Mucosa of descending colon (tissue), 3 donors: ENCODE measurements around the gene SPATC1L. TPM values are rescaled to one million over a fixed set of nuclear protein-coding genes. Genes with fewer than 3 reads are reported as not detected.

ENCODE experiments used
- ATAC-seq: fragments of 200-7000 bp; cut with Tn5 transposase; one replicate; pipeline ENCODE4 v1.9.1; 2020; ENCODE audit warnings: mild to moderate bottlenecking, moderate library complexity
- DNase-seq, 3 donors: peaks; one replicate each; pipeline ENCODE4 v3.0.0-alpha.2; 2020
- H3K36me3 ChIP-seq: fragments of 200-600 bp; one replicate; pipeline ENCODE4 v1.8.0; 2021; ENCODE audit warnings: low read depth, mild to moderate bottlenecking
- H3K4me1 ChIP-seq: fragments of 200-600 bp; one replicate; pipeline ENCODE4 v1.8.0; 2021; ENCODE audit warnings: low read depth, mild to moderate bottlenecking
- H3K4me3 ChIP-seq: fragments of 200-600 bp; one replicate; pipeline ENCODE4 v1.8.0; 2021; ENCODE audit warnings: mild to moderate bottlenecking
- H3K9me3 ChIP-seq: fragments of 200-600 bp; one replicate; pipeline ENCODE4 v1.8.0; 2021; ENCODE audit warnings: mild to moderate bottlenecking
- intact Hi-C, 2 donors: fragments of 100-400 bp; cut with DNase I in 1 of 2; cut with micrococcal nuclease in 1 of 2; formaldehyde crosslinking; loops; one replicate each; pipeline versions ENCODE4 v1.11.0 to v1.11.1; 2022; cut with DNase I, micrococcal nuclease
- total RNA-seq, 3 donors: library from RNA; stranded (reverse); fragmentation: NEBNext Ultra II Directional in 2 of 3; extraction: Animal tissue kit (Norgen Biotek cat#: 25700) in 2 of 3; gene quantifications; one replicate each; pipeline versions ENCODE4 v1.2.1 to v1.2.4, GENCODE V29; 2021 to 2023
- TF ChIP-seq, protein P1 (sequence below): fragments of 200-600 bp; IDR thresholded peaks from one replicate; pipeline ENCODE4 v1.8.0; 2022; ENCODE audit warnings: antibody characterized with exemption, mild to moderate bottlenecking
- donor health status: DM: no; HTN: no; CAD: no; lungs with moderate emphysema.
- donor health status: DM: no; HTN: no; CAD: no.
- donor health status: DM: no; HTN: yes; CAD: no.

The SPATC1L gene
- total RNA-seq, 3 donors from 2014 or later: 4.6 to 10.9 (median 4.6) TPM

DNA sequence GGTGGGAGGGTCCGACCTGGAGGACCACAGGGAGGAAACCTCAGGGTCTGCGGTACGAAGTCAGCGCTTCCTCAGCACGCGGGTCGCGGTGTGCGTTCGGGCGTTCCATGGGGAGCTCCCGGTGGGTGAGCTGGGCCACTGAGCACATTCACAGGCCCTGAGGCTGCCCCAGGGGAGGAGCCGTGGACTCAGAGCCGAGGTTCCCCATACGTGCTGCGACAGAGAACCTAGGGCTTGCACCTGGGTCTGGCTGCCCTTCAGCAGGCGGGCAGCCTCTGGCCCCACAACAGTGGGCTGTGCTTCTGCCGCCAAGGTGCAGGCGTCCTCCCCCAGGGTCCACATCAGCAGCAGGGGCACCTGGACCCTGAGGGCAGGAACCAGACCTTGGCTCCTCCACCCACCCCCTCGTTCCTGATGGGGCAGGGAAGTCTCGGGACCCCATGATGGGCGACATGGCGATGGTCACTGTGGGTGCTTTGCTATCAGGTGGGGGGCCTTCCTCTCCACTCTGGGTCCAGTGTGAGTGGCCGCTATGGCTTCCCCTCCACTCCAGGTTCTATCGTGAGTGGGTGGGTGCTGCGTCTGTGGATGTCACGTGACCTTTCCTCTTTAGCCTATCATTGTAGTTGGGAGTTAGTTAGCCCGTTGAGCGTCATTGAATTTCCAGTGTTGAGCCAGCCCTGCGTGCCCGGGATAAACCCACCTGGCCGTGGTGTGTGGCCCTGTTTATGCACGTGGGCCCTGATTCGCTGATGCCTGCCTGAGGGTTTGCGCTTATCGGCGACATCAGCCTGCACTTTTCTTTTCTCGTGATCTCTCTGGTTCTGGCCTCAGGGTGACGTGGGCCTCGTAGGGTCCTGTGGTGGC, 56.8 kb downstream of the SPATC1L start:
- DNase-seq: peak in 1 of 3 donors; percentile 45
- Histone ChIP-seq H3K4me1 (no peaks in the 10 kb centered on the region), H3K9me3 (no peaks in the 10 kb centered on the region), H3K36me3 (no peaks in the 10 kb centered on the region), H3K4me3 (no peak overlapping the region)
- no peak for ATAC-seq
- TF ChIP-seq, protein P1, sequence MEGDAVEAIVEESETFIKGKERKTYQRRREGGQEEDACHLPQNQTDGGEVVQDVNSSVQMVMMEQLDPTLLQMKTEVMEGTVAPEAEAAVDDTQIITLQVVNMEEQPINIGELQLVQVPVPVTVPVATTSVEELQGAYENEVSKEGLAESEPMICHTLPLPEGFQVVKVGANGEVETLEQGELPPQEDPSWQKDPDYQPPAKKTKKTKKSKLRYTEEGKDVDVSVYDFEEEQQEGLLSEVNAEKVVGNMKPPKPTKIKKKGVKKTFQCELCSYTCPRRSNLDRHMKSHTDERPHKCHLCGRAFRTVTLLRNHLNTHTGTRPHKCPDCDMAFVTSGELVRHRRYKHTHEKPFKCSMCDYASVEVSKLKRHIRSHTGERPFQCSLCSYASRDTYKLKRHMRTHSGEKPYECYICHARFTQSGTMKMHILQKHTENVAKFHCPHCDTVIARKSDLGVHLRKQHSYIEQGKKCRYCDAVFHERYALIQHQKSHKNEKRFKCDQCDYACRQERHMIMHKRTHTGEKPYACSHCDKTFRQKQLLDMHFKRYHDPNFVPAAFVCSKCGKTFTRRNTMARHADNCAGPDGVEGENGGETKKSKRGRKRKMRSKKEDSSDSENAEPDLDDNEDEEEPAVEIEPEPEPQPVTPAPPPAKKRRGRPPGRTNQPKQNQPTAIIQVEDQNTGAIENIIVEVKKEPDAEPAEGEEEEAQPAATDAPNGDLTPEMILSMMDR: no peak
- intact Hi-C loops: no loop called here

DNA sequence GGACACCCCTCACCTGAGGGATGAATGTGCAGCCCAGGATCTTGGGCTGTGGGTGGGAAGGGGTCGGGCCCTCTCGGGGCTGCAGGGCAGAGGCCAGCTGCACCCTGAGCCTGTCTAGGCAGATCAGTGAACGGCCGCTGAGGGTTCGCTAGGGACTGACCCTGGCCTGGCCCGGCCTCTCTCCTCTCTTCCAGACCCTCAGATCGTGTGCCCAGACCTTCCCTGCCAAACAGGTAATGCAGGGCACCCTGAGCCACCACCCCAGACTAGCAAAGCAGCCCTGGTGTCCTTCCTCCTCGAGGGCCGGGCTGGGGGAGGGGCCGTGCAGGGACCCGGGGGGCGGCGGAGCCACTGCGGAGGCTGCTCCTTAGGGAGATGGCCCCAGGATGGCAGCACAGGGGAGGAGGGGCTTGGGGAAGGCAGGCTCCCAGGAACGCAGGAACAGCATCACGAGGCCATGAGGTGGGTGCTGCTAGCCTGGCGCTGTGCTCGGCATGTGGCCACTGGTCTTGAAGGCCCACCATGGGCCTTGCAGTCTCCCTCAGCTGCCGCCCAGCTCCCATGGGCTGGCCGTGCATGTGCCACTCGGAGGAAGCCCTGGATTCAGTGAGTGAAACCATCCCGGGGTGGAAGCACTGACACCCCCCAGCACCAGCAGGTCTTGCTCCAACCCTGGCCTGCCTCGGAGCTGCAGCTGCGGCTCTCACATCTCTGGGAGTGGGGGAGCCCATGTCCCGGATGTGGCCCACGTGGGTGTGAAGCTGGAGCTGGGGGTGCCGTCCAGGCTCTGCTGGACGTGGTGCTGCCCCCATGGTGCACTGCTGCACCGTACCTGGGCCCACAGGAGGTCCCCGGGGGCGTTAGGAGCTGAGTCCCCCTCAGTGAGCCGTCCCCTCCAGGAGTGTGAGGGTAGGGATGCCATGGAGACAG, 57.7 kb downstream of the SPATC1L start:
- Histone ChIP-seq H3K4me3 (no peak overlapping the region), H3K36me3 (no peaks in the 10 kb centered on the region), H3K4me1 (no peaks in the 10 kb centered on the region), H3K9me3 (no peaks in the 10 kb centered on the region)
- intact Hi-C loops: no loop called here
- ATAC-seq: no peak
- peak in 2 of 3 donors; percentile 16 to 44 for DNase-seq
- TF ChIP-seq, protein P1: no peak

DNA sequence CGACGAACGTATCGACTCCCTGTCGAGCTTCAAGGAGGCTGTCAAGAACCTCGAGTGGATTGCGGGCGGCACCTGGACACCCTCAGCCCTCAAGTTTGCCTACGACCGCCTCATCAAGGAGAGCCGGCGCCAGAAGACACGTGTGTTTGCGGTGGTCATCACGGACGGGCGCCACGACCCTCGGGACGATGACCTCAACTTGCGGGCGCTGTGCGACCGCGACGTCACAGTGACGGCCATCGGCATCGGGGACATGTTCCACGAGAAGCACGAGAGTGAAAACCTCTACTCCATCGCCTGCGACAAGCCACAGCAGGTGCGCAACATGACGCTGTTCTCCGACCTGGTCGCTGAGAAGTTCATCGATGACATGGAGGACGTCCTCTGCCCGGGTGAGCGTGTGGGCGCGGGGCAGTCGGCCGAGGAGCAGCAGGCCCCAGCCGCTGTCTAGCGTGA, 58.4 kb downstream of the SPATC1L start:
- intact Hi-C loops: no loop called here
- no peaks in the 10 kb centered on the region for H3K36me3 ChIP-seq
- no peaks in the 10 kb centered on the region for H3K4me1 ChIP-seq
- peak in 1 of 3 donors; percentile 13 for DNase-seq
- TF ChIP-seq, protein P1: no peak
- ATAC-seq: no peak
- no peak overlapping the region for H3K4me3 ChIP-seq
- H3K9me3 ChIP-seq: no peaks in the 10 kb centered on the region

DNA sequence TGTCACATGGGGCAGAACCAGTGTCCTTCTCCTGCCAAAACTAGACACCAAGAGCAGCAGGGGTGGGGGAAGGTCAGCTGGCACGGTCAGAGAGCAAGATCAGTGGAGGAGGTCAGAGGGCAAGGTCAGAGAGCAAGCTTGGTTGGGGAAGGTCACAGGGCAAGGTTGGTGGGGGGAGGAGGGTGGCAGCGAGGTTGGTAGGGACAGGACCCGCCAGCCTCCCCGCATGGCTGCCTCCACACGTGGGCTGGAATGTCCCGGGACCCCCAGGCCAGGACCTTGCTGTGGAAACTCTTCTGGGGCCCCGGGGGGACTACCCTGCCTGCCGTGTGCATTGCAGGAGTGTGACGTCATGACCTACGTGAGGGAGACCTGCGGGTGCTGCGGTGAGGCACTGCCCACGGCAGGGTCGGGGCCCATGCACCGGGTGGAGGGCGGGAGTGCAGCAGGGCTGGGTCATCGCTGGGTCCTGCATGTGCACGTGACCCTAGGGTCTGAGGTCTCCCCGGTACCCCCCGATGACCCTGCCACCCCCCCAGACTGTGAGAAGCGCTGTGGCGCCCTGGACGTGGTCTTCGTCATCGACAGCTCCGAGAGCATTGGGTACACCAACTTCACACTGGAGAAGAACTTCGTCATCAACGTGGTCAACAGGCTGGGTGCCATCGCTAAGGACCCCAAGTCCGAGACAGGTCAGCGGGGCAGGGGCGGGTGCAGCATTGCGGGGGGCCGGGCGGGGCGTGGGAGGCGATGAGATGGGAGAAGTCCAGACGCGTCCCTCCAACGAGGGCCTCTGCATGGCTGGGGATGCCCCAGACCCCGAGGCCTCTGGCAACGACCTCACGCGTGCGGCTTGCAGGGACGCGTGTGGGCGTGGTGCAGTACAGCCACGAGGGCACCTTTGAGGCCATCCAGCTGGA, 59.1 kb downstream of the SPATC1L start:
- peak in 2 of 3 donors; percentile 10 to 46 for DNase-seq
- intact Hi-C loops: no loop called here
- TF ChIP-seq, protein P1: no peak
- ATAC-seq: no peak
- Histone ChIP-seq H3K4me1 (no peaks in the 10 kb centered on the region), H3K4me3 (no peak overlapping the region), H3K9me3 (no peaks in the 10 kb centered on the region), H3K36me3 (no peaks in the 10 kb centered on the region)
